HG02610 (cell line): ENCODE data around the gene H2AZ2.
"Not testable (repeated sequence)": the region's sequence is repeated elsewhere in the genome, so short reads cannot be mapped to it uniquely, and the experiment has no call there.

Source experiments
- ATAC-seq: cut with Tn5 transposase; IDR thresholded peaks from one replicate; pipeline ENCODE4 v1.9.1; 2021; ENCODE audit warnings: mild to moderate bottlenecking, moderate library complexity; ENCODE audit not compliant: unreplicated experiment

Gene H2AZ2

GRCh38 chr7:44789990-44790389, 57.9 kb downstream of the H2AZ2 start:
- no peak for ATAC-seq

GRCh38 chr7:44787762-44788161, 60.1 kb downstream of the H2AZ2 start:
- no peak for ATAC-seq

- no peak for ATAC-seq
Observed at GRCh38 chr7:44787041-44787440, 60.8 kb downstream of the H2AZ2 start.

GRCh38 chr7:44785218-44785617, 62.7 kb downstream of the H2AZ2 start:
- not testable (repeated sequence) for ATAC-seq

- no peak for ATAC-seq
Observed at GRCh38 chr7:44784364-44784763, 63.5 kb downstream of the H2AZ2 start.

- no peak for ATAC-seq
Observed at GRCh38 chr7:44783407-44783806, 64.5 kb downstream of the H2AZ2 start.

- no peak for ATAC-seq
Observed at GRCh38 chr7:44782460-44782859, 65.4 kb downstream of the H2AZ2 start.
